Cardiac muscle cell (in vitro differentiated cells and primary cell): Measurements from ENCODE around the gene MUC6. TPM values are rescaled to one million over a fixed set of nuclear protein-coding genes. Genes with fewer than 3 reads are reported as not detected.

Source experiments
- DNase-seq, 2 donors: peaks; one replicate each; pipeline versions ENCODE4 v3.0.0 to v3.0.0-alpha.2; 2010 to 2017; ENCODE audit warnings: low read depth in 1 of 2, low spot score in 1 of 2
- H3K27ac ChIP-seq: fragments of 200-600 bp; sonication (generic); 2 replicates; pipeline ENCODE4 v1.5.1; 2016
- H3K27me3 ChIP-seq: fragments of 200-600 bp; sonication (generic); 2 replicates; pipeline ENCODE4 v1.6.0; 2016; ENCODE audit warnings: control low read depth
- H3K36me3 ChIP-seq: fragments of 200-600 bp; sonication (generic); 2 replicates; pipeline ENCODE4 v1.5.1; 2016; ENCODE audit warnings: control low read depth
- H3K4me1 ChIP-seq: fragments of 200-600 bp; sonication (generic); 2 replicates; pipeline ENCODE4 v1.8.1; 2017; ENCODE audit warnings: low read depth, mild to moderate bottlenecking, mixed run types
- H3K4me3 ChIP-seq: fragments of 200-600 bp; sonication (generic); 2 replicates; pipeline ENCODE4 v1.5.1; 2016; ENCODE audit warnings: mild to moderate bottlenecking
- H3K9me3 ChIP-seq: fragments of 200-600 bp; sonication (generic); 2 replicates; pipeline ENCODE4 v1.5.1; 2017; ENCODE audit warnings: low read depth, mild to moderate bottlenecking, control low read depth
- CTCF ChIP-seq: IDR thresholded peaks from 2 replicates; pipeline ENCODE4 v1.5.1; 2012; ENCODE audit warnings: low read depth, mild to moderate bottlenecking, low read length
- polyA plus RNA-seq: library from polyadenylated mRNA; unstranded; fragments of >200 nt; fragmentation: Nextera tagmentation; extraction: Ambion mirVana; gene quantifications from 2 replicates; pipeline ENCODE4 v1.2.1, GENCODE V29; 2016
- total RNA-seq: library from RNA; depleted of rRNA; stranded (reverse); fragments of >200 nt; gene quantifications from 2 replicates; pipeline ENCODE4 v1.2.3, GENCODE V29; 2016

MUC6 gene
- total and polyA plus RNA-seq, 2 experiments from 2014 or later = not detected

- Histone ChIP-seq H3K27me3 (no peaks in the 10 kb centered on the region), H3K36me3 (peaks cover 11% of the 10 kb centered on the region), H3K9me3 (no peaks in the 10 kb centered on the region), H3K27ac (peak overlapping the region; percentile 75), H3K4me1 (no peaks in the 10 kb centered on the region), H3K4me3 (no peak overlapping the region)
- no peak for TF ChIP-seq CTCF
- DNase-seq = no peak
Observed at GRCh38 chr11:995044-995751, 41.3 kb downstream of the MUC6 start.

- Histone ChIP-seq H3K36me3 (peaks cover 21% of the 10 kb centered on the region), H3K9me3 (no peaks in the 10 kb centered on the region), H3K27me3 (no peaks in the 10 kb centered on the region), H3K4me3 (no peak overlapping the region), H3K4me1 (no peaks in the 10 kb centered on the region), H3K27ac (no peak overlapping the region)
- DNase-seq = no peak
- no peak for TF ChIP-seq CTCF
Observed at GRCh38 chr11:993632-994167, 42.8 kb downstream of the MUC6 start.

DNA sequence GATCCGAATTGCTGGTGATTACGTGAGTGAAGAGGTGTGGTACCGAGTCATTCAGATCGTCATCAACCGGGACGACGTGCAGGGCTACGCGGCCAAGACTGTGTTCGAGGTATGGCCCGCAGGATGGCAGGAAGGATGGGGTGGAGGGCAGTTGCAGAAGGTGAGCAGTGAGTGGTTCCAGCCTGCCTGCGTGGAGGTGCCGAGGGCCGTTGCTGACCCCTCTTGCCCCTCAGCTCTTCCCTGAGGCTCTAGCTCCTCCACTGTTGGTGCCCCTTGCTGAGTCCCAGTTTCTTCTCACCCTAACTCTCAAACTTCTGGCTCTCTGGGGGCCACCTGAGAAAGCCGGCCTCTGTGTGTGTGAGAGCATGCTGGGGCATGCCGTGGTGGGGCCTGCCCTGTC lies 43.9 kb downstream of the MUC6 start:
- Histone ChIP-seq H3K9me3 (no peaks in the 10 kb centered on the region), H3K4me1 (no peaks in the 10 kb centered on the region), H3K27ac (no peak overlapping the region), H3K27me3 (no peaks in the 10 kb centered on the region), H3K4me3 (no peak overlapping the region), H3K36me3 (peaks cover 27% of the 10 kb centered on the region)
- DNase-seq = no peak
- no peak for TF ChIP-seq CTCF

DNA sequence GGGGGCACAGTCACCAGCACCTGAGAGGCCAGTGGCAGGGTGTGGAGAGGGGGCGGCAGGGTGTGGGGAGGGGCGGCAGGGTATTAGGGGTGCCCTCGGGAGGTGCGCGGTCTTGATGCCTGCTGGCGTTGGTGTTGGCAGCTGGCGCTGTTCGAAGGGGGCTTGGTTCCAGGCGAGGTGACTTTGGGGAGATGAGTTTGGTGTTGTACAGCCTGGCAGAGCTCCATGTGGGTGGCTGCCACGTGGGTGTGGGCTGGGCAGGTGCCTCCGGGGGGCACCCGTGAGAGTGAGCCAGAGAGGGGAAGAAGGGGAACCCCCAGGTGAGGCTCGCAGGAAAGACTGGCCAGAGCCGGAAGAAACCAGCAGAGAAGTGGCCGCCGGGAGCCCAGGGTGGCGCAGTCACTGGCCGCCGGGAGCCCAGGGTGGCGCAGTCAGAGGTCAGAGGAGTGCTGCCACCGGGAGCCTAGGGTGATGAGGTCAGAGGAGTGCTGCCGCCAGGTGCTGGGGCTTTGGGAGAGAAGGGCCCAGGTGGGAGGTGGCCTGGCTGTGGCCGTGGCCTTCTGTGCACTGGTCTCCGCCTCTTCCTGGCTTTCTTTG lies 44.7 kb downstream of the MUC6 start:
- DNase-seq = no peak
- H3K36me3 ChIP-seq = peaks cover 31% of the 10 kb centered on the region

GRCh38 chr11:991034-991433 lies 45.5 kb downstream of the MUC6 start:
- Histone ChIP-seq H3K27me3 (no peaks in the 10 kb centered on the region), H3K36me3 (peaks cover 31% of the 10 kb centered on the region), H3K4me3 (no peak overlapping the region), H3K27ac (no peak overlapping the region), H3K4me1 (no peaks in the 10 kb centered on the region), H3K9me3 (no peaks in the 10 kb centered on the region)
- TF ChIP-seq CTCF = no peak
- DNase-seq = no peak

More for the DNA sequence above, 44.7 kb downstream of the MUC6 start:
- no peak for TF ChIP-seq CTCF
- no peak overlapping the region for H3K4me3 ChIP-seq
- H3K27me3 ChIP-seq = no peaks in the 10 kb centered on the region
- no peaks in the 10 kb centered on the region for H3K4me1 ChIP-seq
- no peak overlapping the region for H3K27ac ChIP-seq
- no peaks in the 10 kb centered on the region for H3K9me3 ChIP-seq
